ENCODE data around the gene FAM118B.

The FAM118B gene

DNA sequence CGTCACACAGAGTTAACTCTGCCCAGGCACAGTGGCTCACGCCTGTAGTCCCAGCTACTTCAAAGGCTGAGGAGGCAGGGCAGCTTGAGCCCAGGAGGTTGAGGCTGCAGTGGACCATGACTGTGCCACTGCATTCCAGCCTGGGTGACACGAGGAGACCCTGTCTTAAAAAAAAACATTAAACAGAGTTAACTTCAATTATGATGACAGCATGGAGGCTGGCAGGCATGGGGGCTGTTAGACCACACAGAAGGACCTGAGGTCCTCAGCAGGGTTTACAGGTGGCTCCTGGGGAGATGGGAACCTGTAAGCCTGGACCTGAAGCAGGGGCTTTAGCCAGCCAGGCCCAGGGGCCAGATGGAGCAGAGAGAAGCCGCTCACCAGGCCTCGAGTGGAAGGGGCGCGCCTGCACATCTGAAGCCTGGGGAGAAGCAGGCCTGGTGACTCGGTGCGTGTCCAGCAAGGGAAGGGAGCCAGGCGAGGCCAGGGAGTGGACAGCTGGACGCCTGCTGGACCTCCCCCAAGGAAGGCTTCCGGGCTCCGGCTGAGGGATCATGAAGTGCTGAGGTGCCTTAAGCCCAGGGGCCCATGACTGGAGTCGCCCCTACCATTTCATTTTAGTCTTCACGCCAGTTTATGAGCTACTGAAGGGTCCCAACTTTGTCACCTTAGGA, 25.4 kb upstream of the FAM118B start:
- ATAC-seq, result no peak
- no peak for TF ChIP-seq OSR1 (CRISPR knock-in tag; IDR thresholded peaks at IDR 0.05)
- TF ChIP-seq ESRRG (CRISPR knock-in tag; IDR thresholded peaks at IDR 0.05), result no peak
- no peak for TF ChIP-seq SNAI2 (CRISPR knock-in tag; IDR thresholded peaks at IDR 0.05)
- TF ChIP-seq ISL1 (CRISPR knock-in tag; IDR thresholded peaks at IDR 0.05), result no peak
- no peak for TF ChIP-seq CSRNP3 (CRISPR knock-in tag; IDR thresholded peaks at IDR 0.05)

DNA sequence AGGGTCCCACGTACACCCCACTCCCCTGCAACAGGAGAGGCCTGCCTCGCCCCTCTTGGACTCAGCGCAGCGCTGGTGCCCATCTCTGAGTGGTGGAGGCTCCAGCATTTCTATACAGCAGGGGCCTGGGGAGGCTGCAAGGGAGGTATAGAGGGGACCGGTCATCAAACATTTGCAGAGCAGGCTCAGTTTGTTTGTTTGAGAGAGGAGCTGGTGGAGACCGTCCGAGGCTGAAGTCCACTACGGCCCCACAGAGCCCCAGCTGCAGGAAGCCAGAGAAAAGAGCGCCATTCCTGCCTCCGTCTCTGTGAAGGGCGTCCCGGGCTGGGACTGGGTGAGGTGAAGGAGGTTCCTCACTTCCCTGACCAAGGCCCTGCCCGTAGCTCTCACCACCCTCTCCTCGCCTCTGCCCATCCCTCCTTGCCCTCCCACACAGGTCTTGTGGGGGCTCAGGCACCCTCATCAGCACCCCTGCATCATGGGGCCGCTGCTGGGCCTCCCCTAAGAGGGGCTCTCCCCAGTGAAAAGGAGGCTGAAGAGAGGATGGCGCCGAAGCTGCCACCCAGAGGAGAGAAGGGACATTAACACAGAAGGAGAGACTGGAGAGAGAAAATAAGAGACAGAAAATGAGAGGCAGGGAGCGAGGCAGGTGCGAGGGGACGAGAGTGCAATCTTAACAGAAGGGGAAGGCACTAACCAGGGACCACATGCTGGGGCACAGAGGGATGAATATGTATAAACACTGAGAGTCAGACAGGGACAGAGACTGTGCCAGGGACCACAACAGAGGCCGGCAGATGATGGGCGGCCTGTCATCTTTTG, 24.7 kb upstream of the FAM118B start:
- ATAC-seq, result peak; percentile 64
- TF ChIP-seq CSRNP3 (CRISPR knock-in tag; IDR thresholded peaks at IDR 0.05), result no peak
- TF ChIP-seq TSHZ2 (CRISPR knock-in tag; IDR thresholded peaks at IDR 0.05), result no peak
- no peak for TF ChIP-seq ESRRG (CRISPR knock-in tag; IDR thresholded peaks at IDR 0.05)
- TF ChIP-seq ZNF70 (CRISPR knock-in tag; IDR thresholded peaks at IDR 0.05), result no peak
- no peak for TF ChIP-seq SNAI2 (CRISPR knock-in tag; IDR thresholded peaks at IDR 0.05)
- no peak for TF ChIP-seq PATZ1 (CRISPR knock-in tag; IDR thresholded peaks at IDR 0.05; ENCODE audit: borderline replicate concordance)
- no peak for TF ChIP-seq TCF4 (CRISPR knock-in tag; IDR thresholded peaks at IDR 0.05; ENCODE audit: borderline replicate concordance)
- TF ChIP-seq, protein P1, sequence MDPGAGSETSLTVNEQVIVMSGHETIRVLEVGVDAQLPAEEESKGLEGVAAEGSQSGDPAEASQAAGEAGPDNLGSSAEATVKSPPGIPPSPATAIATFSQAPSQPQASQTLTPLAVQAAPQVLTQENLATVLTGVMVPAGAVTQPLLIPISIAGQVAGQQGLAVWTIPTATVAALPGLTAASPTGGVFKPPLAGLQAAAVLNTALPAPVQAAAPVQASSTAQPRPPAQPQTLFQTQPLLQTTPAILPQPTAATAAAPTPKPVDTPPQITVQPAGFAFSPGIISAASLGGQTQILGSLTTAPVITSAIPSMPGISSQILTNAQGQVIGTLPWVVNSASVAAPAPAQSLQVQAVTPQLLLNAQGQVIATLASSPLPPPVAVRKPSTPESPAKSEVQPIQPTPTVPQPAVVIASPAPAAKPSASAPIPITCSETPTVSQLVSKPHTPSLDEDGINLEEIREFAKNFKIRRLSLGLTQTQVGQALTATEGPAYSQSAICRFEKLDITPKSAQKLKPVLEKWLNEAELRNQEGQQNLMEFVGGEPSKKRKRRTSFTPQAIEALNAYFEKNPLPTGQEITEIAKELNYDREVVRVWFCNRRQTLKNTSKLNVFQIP (CRISPR knock-in tag; IDR thresholded peaks at IDR 0.05; ENCODE audit: borderline replicate concordance, low read depth), result no peak
- no peak for TF ChIP-seq GLIS3 (CRISPR knock-in tag; IDR thresholded peaks at IDR 0.05)
- TF ChIP-seq CSDC2 (CRISPR knock-in tag; IDR thresholded peaks at IDR 0.05), result no peak
- no peak for TF ChIP-seq TOX (CRISPR knock-in tag; IDR thresholded peaks at IDR 0.05; ENCODE audit: borderline replicate concordance)
- TF ChIP-seq, protein P2, sequence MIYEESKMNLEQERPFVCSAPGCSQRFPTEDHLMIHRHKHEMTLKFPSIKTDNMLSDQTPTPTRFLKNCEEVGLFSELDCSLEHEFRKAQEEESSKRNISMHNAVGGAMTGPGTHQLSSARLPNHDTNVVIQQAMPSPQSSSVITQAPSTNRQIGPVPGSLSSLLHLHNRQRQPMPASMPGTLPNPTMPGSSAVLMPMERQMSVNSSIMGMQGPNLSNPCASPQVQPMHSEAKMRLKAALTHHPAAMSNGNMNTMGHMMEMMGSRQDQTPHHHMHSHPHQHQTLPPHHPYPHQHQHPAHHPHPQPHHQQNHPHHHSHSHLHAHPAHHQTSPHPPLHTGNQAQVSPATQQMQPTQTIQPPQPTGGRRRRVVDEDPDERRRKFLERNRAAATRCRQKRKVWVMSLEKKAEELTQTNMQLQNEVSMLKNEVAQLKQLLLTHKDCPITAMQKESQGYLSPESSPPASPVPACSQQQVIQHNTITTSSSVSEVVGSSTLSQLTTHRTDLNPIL (CRISPR knock-in tag; IDR thresholded peaks at IDR 0.05; ENCODE audit: low read depth), result no peak
- no peak for TF ChIP-seq ISL1 (CRISPR knock-in tag; IDR thresholded peaks at IDR 0.05)

- ATAC-seq, result no peak
- TF ChIP-seq OSR1 (CRISPR knock-in tag; IDR thresholded peaks at IDR 0.05) (no peak), RARB (CRISPR knock-in tag; IDR thresholded peaks at IDR 0.05) (no peak), PPARA (CRISPR knock-in tag; IDR thresholded peaks at IDR 0.05; ENCODE audit: borderline replicate concordance) (no peak), BACH2 (CRISPR knock-in tag; IDR thresholded peaks at IDR 0.05; ENCODE audit: borderline replicate concordance) (no peak)
These were observed 23.1 kb upstream of the FAM118B start for GRCh38 chr11:126188332-126189108.
